CD4-positive, alpha-beta T cell (primary cell): ENCODE results near the gene PIGK. TPM values are rescaled to one million over a fixed set of nuclear protein-coding genes. Genes with fewer than 3 reads are reported as not detected.

Experiments used
- ATAC-seq: fragments of 200-7000 bp; cut with Tn5 transposase; one replicate; pipeline ENCODE4 v1.10.0; 2022; ENCODE audit warnings: mild to moderate bottlenecking; ENCODE audit not compliant: poor library complexity
- CTCF ChIA-PET: fragments of 350-600 bp; sonication (Branson Sonifier 250); formaldehyde crosslinking; loops from one replicate; lab custom pipeline; 2021; ENCODE audit warnings: antibody characterized with exemption, inconsistent platforms; lab: Charles Lee
- POLR2A ChIA-PET: fragments of 350-600 bp; sonication (Branson Sonifier 250); formaldehyde crosslinking; loops from one replicate; lab custom pipeline; 2021; ENCODE audit warnings: antibody characterized with exemption, inconsistent platforms; lab: Charles Lee
- DNase-seq, 14 experiments: peaks; one replicate each; pipeline ENCODE4 v3.0.0-alpha.2; 2013 to 2020; ENCODE audit warnings: mixed read lengths in 2 of 14
- H3K27ac ChIP-seq, 2 donors: one replicate each; pipeline versions ENCODE4 v1.5.1 to v1.7.0; 2013; ENCODE audit warnings: low read length in 2 of 2, low read depth in 1 of 2, mild to moderate bottlenecking in 1 of 2
- H3K27me3 ChIP-seq, 2 experiments: 1 replicate in 1 of 2; 2 replicates in 1 of 2; pipeline versions ENCODE4 v1.6.1 to v1.7.0; 2013; ENCODE audit warnings: low read length in 2 of 2, control low read depth in 1 of 2, mild to moderate bottlenecking in 1 of 2, moderate library complexity in 1 of 2; ENCODE audit not compliant: insufficient read depth in 2 of 2, control insufficient read depth in 1 of 2
- H3K36me3 ChIP-seq: one replicate; pipeline ENCODE4 v1.6.1; 2013; ENCODE audit warnings: low read length, control low read depth; ENCODE audit not compliant: insufficient read depth
- H3K4me1 ChIP-seq: one replicate; pipeline ENCODE4 v1.6.1; 2013; ENCODE audit warnings: low read length, control low read depth; ENCODE audit not compliant: insufficient read depth
- H3K4me3 ChIP-seq: one replicate; pipeline ENCODE4 v1.5.1; 2013; ENCODE audit warnings: mild to moderate bottlenecking, low read length, moderate library complexity
- H3K9me3 ChIP-seq, 2 experiments: 1 replicate in 1 of 2; 2 replicates in 1 of 2; pipeline versions ENCODE4 v1.6.1 to v1.7.0; 2013; ENCODE audit warnings: low read length in 2 of 2, mild to moderate bottlenecking in 2 of 2, control low read depth in 1 of 2, moderate library complexity in 1 of 2; ENCODE audit not compliant: control insufficient read depth in 1 of 2, insufficient read depth in 1 of 2
- H3K27ac Mint-ChIP-seq: one replicate; pipeline ENCODE4 v1.8.0; 2020; ENCODE audit warnings: mixed read lengths
- H3K27me3 Mint-ChIP-seq: one replicate; pipeline ENCODE4 v1.8.0; 2021; ENCODE audit warnings: mixed read lengths
- H3K36me3 Mint-ChIP-seq: one replicate; pipeline ENCODE4 v1.8.0; 2021; ENCODE audit warnings: low read depth, mixed read lengths
- H3K4me1 Mint-ChIP-seq: one replicate; pipeline ENCODE4 v1.8.0; 2021; ENCODE audit warnings: low read depth, mixed read lengths
- H3K4me3 Mint-ChIP-seq: one replicate; pipeline ENCODE4 v1.8.0; 2020; ENCODE audit warnings: mild to moderate bottlenecking, mixed read lengths
- H3K9me3 Mint-ChIP-seq: one replicate; pipeline ENCODE4 v1.8.0; 2020; ENCODE audit warnings: mixed read lengths
- intact Hi-C, 2 experiments: fragments of 100-400 bp; cut with DNase I in 1 of 2; cut with micrococcal nuclease in 1 of 2; formaldehyde crosslinking; loops; one replicate each; pipeline versions ENCODE4 v1.15.1 to v1.9.0; 2023 to 2025; cut with DNase I, micrococcal nuclease
- total RNA-seq, 174 experiments: library from RNA in 2 of 174; stranded (reverse) in 2 of 174; gene quantifications; one replicate each; pipeline ENCODE4 v1.2.3 and lab custom pipeline; 2021 to 2026
- TF ChIP-seq, protein P1 (sequence below): fragments of 200-600 bp; IDR thresholded peaks from one replicate; pipeline ENCODE4 v1.8.0; 2022; ENCODE audit warnings: antibody characterized with exemption, mild to moderate bottlenecking

PIGK gene
- total RNA-seq, 2 experiments from 2014 or later, result 10.1 to 10.3 TPM

DNA sequence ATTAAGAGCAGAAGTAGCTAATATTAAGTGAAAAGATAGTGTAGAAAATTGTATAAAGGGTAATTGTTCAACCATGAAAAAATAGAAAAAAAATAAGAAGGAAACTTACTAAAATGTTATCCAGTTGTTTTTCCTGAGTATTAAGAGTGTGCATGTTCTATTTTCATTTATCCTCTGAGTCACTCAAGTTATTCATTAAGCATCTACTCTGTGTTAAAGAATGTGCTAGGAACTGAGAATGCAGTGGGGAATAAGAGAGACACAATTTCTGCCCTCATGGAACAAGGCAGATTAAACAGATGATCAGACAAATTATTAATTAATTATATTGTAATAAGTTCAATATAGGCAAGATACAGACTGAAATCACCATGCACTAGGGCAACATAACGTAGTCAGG is 10.8 kb upstream of the PIGK start:
- H3K4me3 ChIP-seq, result no peak overlapping the region
- H3K9me3 ChIP-seq, result peaks cover 3 to 5% of the 10 kb centered on the region in 2 experiments
- TF ChIP-seq, protein P1, sequence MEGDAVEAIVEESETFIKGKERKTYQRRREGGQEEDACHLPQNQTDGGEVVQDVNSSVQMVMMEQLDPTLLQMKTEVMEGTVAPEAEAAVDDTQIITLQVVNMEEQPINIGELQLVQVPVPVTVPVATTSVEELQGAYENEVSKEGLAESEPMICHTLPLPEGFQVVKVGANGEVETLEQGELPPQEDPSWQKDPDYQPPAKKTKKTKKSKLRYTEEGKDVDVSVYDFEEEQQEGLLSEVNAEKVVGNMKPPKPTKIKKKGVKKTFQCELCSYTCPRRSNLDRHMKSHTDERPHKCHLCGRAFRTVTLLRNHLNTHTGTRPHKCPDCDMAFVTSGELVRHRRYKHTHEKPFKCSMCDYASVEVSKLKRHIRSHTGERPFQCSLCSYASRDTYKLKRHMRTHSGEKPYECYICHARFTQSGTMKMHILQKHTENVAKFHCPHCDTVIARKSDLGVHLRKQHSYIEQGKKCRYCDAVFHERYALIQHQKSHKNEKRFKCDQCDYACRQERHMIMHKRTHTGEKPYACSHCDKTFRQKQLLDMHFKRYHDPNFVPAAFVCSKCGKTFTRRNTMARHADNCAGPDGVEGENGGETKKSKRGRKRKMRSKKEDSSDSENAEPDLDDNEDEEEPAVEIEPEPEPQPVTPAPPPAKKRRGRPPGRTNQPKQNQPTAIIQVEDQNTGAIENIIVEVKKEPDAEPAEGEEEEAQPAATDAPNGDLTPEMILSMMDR, result no peak
- no peaks in the 10 kb centered on the region for H3K27me3 Mint-ChIP-seq
- intact Hi-C loops, result no loop called here
- ATAC-seq, result no peak
- no peak overlapping the region for H3K27ac Mint-ChIP-seq
- no peaks in the 10 kb centered on the region for H3K36me3 ChIP-seq
- no peak for DNase-seq
- ChIA-PET POLR2A (no interaction called here), CTCF (no interaction called here)
- H3K4me1 Mint-ChIP-seq, result peaks cover 4% of the 10 kb centered on the region
- no peaks in the 10 kb centered on the region for H3K4me1 ChIP-seq
- no peaks in the 10 kb centered on the region for H3K27me3 ChIP-seq
- no peak overlapping the region for H3K4me3 Mint-ChIP-seq
- H3K27ac ChIP-seq, result no peak overlapping the region
- H3K9me3 Mint-ChIP-seq, result peaks cover 2% of the 10 kb centered on the region
- H3K36me3 Mint-ChIP-seq, result no peaks in the 10 kb centered on the region

DNA sequence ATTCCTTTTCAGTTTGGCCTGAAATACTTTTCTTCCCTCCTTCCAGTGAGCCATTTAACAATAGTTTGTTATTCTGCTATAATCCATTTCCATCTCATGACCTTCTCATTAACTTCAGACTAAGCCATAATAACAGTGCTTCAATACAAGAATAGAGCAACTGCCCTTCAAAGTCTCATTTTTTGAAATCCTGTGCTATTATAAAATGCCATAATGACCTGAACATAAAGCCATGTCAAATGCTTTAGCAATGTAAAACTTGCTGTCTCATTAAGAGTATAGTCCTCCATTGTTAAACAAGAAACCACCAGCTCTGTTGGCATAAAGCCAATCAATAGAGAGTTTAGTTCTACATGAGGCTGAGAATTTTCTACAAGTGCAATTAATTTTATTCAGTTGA is 9.6 kb upstream of the PIGK start:
- no peak overlapping the region for H3K4me3 ChIP-seq
- no peak for DNase-seq
- H3K27me3 ChIP-seq, result no peaks in the 10 kb centered on the region
- intact Hi-C loops, result no loop called here
- ATAC-seq, result no peak
- ChIA-PET CTCF (no interaction called here), POLR2A (no interaction called here)
- Mint-ChIP-seq H3K9me3 (no peaks in the 10 kb centered on the region), H3K36me3 (no peaks in the 10 kb centered on the region), H3K4me1 (peaks cover 4% of the 10 kb centered on the region), H3K27ac (no peak overlapping the region), H3K27me3 (no peaks in the 10 kb centered on the region), H3K4me3 (no peak overlapping the region)
- peaks cover 3 to 5% of the 10 kb centered on the region in 2 experiments for H3K9me3 ChIP-seq
- TF ChIP-seq, protein P1, result no peak
- H3K36me3 ChIP-seq, result no peaks in the 10 kb centered on the region
- H3K27ac ChIP-seq, result no peak overlapping the region
- no peaks in the 10 kb centered on the region for H3K4me1 ChIP-seq

DNA sequence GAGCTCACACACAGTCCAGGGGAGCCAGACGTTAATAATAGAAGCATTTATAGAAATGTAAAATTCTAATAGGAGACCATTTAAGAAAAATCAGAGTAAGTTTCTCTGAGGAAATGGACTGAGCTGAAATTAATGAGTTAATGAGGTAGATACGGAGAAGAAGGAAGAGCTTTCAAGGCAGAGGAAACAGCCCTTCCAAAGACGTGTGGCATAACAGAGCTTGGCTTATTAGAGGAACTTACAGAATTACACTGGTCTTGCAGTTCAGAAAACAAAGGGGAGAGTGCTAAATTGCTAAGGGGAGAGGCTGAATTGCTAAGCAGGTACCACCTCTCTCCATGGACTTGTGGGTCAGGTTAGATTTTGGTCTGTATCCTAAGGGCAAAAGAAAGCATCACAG is 8.2 kb upstream of the PIGK start:
- Mint-ChIP-seq H3K9me3 (no peaks in the 10 kb centered on the region), H3K4me3 (no peak overlapping the region), H3K27me3 (no peaks in the 10 kb centered on the region), H3K36me3 (peaks cover 9% of the 10 kb centered on the region), H3K4me1 (peaks cover 4% of the 10 kb centered on the region), H3K27ac (no peak overlapping the region)
- TF ChIP-seq, protein P1, result no peak
- ChIA-PET POLR2A (interaction anchor here (0.7 to 1.2 kb wide), 3 partner anchors 8 to 52 kb away, joined by 3 read pairs; partner anchors contain the start of gene PIGK), CTCF (no interaction called here)
- H3K36me3 ChIP-seq, result no peaks in the 10 kb centered on the region
- DNase-seq (no peak), ATAC-seq (no peak)
- H3K27ac ChIP-seq, result no peak overlapping the region
- H3K9me3 ChIP-seq, result no peaks in the 10 kb centered on the region
- no peaks in the 10 kb centered on the region for H3K4me1 ChIP-seq
- intact Hi-C loops, result no loop called here
- no peak overlapping the region for H3K4me3 ChIP-seq
- no peaks in the 10 kb centered on the region for H3K27me3 ChIP-seq
